ENCODE results near the gene ZCCHC14. TPM values are rescaled to one million over a fixed set of nuclear protein-coding genes. Genes with fewer than 3 reads are reported as not detected.

Gene ZCCHC14
- total and polyA plus RNA-seq, 2 of the 13 experiments (the other 11 are each of a cell fraction or from before 2014, with no cell fraction given): 12.4 to 12.5 TPM

DNA sequence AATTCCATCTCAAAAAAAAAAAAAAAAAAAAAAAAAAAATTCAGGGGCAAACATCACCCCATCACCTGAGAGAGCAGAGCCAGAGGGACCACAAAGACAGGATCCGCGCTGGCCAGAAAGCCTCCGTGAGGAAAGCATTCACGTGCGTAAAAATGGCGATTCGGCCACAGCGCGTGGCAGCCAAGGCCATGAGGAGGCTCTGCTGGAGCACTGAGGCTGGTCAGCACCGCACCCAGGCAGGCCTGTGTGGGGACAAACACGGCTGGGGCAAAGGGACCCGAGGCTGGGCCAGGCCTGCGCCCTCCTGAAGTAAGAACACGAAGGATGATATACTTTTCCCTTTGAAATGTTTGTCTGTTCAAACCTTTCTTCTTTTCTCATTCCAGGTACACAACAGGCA, 55.5 kb downstream of the ZCCHC14 start:
- Histone ChIP-seq H3K9ac (ENCODE audit: insufficient read depth, low read depth, low read length) (no peak overlapping the region), H3K36me3 (replicated peaks in 1 of 2; ENCODE audit: control insufficient read depth in 1 of 2, insufficient read depth in 2 of 2, low read length in 2 of 2) (peaks cover 13 to 38% of the 10 kb centered on the region in 2 experiments), H3K27me3 (ENCODE audit: control insufficient read depth in 1 of 2, insufficient read depth in 2 of 2, low read length in 2 of 2) (no peaks in the 10 kb centered on the region), H2AFZ (ENCODE audit: low read length) (no peak overlapping the region), H3K27ac (ENCODE audit: extremely low read length, insufficient read depth, low read length) (no peak overlapping the region), H3K4me3 (replicated peaks in 1 of 3; ENCODE audit: insufficient read depth in 1 of 3, low read depth in 2 of 3, low read length in 3 of 3) (no peak overlapping the region), H3K9me3 (ENCODE audit: low read length) (no peaks in the 10 kb centered on the region), H4K20me1 (ENCODE audit: insufficient read depth, low read length) (peaks cover 16% of the 10 kb centered on the region; the same call in 1 of the 2 replicates), H3K79me2 (ENCODE audit: insufficient read depth, low read length) (peaks cover 25% of the 10 kb centered on the region), H3K4me2 (ENCODE audit: low read depth, low read length) (no peak overlapping the region), H3K4me1 (ENCODE audit: insufficient read depth, low read length) (peaks cover 11% of the 10 kb centered on the region; the same call in 1 of the 2 replicates)
- BruUV-seq (replicated peaks): no TSS peak
- DNase-seq (ENCODE audit: low spot score): no peak
- TF ChIP-seq, protein P1, sequence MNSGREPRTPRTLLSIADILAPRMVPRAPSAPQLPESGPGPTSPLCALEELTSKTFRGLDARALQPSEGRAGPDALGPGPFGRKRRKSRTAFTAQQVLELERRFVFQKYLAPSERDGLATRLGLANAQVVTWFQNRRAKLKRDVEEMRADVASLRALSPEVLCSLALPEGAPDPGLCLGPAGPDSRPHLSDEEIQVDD (CRISPR knock-in tag; IDR thresholded peaks at IDR 0.05; ENCODE audit: borderline replicate concordance): no peak
- TF ChIP-seq, protein P2, sequence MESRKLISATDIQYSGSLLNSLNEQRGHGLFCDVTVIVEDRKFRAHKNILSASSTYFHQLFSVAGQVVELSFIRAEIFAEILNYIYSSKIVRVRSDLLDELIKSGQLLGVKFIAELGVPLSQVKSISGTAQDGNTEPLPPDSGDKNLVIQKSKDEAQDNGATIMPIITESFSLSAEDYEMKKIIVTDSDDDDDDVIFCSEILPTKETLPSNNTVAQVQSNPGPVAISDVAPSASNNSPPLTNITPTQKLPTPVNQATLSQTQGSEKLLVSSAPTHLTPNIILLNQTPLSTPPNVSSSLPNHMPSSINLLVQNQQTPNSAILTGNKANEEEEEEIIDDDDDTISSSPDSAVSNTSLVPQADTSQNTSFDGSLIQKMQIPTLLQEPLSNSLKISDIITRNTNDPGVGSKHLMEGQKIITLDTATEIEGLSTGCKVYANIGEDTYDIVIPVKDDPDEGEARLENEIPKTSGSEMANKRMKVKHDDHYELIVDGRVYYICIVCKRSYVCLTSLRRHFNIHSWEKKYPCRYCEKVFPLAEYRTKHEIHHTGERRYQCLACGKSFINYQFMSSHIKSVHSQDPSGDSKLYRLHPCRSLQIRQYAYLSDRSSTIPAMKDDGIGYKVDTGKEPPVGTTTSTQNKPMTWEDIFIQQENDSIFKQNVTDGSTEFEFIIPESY (CRISPR knock-in tag; IDR thresholded peaks at IDR 0.05): 0 out of 2 replicates have a peak, but pooled peaks have one; percentile 19
- FAIRE-seq: no peak
- ATAC-seq: no peak
- WGBS (ENCODE audit: low lambda C conversion rate): 99% methylated on average over 13 of the region's 14 CpGs
- in situ Hi-C loops (cut with HindIII; ENCODE audit: extremely low pct_ligation_motif_present, low pct_unique_long_range_greater_than_20kb) (no loop called here), intact Hi-C loops (cut with micrococcal nuclease; ENCODE audit: unreplicated experiment) (no loop called here)
- ChIA-PET POLR2A (no interaction called here), CTCF (ENCODE audit: low intra/inter-chr PET ratio, low total read pairs) (no interaction called here)

- Histone ChIP-seq H3K4me2 (ENCODE audit: low read depth, low read length) (no peak overlapping the region), H3K36me3 (replicated peaks in 1 of 2; ENCODE audit: control insufficient read depth in 1 of 2, insufficient read depth in 2 of 2, low read length in 2 of 2) (peaks cover 20 to 39% of the 10 kb centered on the region in 2 experiments), H4K20me1 (ENCODE audit: insufficient read depth, low read length) (peaks cover 16% of the 10 kb centered on the region; the same call in 1 of the 2 replicates), H3K9me3 (ENCODE audit: low read length) (no peaks in the 10 kb centered on the region), H3K4me3 (replicated peaks in 1 of 3; ENCODE audit: insufficient read depth in 1 of 3, low read depth in 2 of 3, low read length in 3 of 3) (no peak overlapping the region), H3K79me2 (ENCODE audit: insufficient read depth, low read length) (peaks cover 23% of the 10 kb centered on the region), H3K4me1 (ENCODE audit: insufficient read depth, low read length) (peaks cover 11% of the 10 kb centered on the region; the same call in 1 of the 2 replicates), H3K27me3 (ENCODE audit: control insufficient read depth in 1 of 2, insufficient read depth in 2 of 2, low read length in 2 of 2) (no peaks in the 10 kb centered on the region), H2AFZ (ENCODE audit: low read length) (no peak overlapping the region), H3K9ac (ENCODE audit: insufficient read depth, low read depth, low read length) (no peak overlapping the region), H3K27ac (ENCODE audit: extremely low read length, insufficient read depth, low read length) (no peak overlapping the region)
- DNase-seq (ENCODE audit: low spot score) (no peak), FAIRE-seq (no peak), ATAC-seq (no peak)
- BruUV-seq (replicated peaks): no TSS peak
- WGBS (ENCODE audit: low lambda C conversion rate): 97% methylated on average over 29 of the region's 29 CpGs
- ChIA-PET POLR2A (no interaction called here), CTCF (ENCODE audit: low intra/inter-chr PET ratio, low total read pairs) (no interaction called here)
- intact Hi-C loops (cut with micrococcal nuclease; ENCODE audit: unreplicated experiment) (no loop called here), in situ Hi-C loops (cut with HindIII; ENCODE audit: extremely low pct_ligation_motif_present, low pct_unique_long_range_greater_than_20kb) (no loop called here)
- TF ChIP-seq CHCHD3 (CRISPR knock-in tag; IDR thresholded peaks at IDR 0.05): no peak
- TF ChIP-seq, protein P3, sequence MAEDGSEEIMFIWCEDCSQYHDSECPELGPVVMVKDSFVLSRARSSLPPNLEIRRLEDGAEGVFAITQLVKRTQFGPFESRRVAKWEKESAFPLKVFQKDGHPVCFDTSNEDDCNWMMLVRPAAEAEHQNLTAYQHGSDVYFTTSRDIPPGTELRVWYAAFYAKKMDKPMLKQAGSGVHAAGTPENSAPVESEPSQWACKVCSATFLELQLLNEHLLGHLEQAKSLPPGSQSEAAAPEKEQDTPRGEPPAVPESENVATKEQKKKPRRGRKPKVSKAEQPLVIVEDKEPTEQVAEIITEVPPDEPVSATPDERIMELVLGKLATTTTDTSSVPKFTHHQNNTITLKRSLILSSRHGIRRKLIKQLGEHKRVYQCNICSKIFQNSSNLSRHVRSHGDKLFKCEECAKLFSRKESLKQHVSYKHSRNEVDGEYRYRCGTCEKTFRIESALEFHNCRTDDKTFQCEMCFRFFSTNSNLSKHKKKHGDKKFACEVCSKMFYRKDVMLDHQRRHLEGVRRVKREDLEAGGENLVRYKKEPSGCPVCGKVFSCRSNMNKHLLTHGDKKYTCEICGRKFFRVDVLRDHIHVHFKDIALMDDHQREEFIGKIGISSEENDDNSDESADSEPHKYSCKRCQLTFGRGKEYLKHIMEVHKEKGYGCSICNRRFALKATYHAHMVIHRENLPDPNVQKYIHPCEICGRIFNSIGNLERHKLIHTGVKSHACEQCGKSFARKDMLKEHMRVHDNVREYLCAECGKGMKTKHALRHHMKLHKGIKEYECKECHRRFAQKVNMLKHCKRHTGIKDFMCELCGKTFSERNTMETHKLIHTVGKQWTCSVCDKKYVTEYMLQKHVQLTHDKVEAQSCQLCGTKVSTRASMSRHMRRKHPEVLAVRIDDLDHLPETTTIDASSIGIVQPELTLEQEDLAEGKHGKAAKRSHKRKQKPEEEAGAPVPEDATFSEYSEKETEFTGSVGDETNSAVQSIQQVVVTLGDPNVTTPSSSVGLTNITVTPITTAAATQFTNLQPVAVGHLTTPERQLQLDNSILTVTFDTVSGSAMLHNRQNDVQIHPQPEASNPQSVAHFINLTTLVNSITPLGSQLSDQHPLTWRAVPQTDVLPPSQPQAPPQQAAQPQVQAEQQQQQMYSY (CRISPR knock-in tag; IDR thresholded peaks at IDR 0.05): 0 out of 2 replicates have a peak, but pooled peaks have one; percentile 62
These were observed 56.3 kb downstream of the ZCCHC14 start for GRCh38 chr16:87436225-87437172.

Measured in HepG2 (cell line).